Naive B cell (primary cell): ENCODE measurements around the gene AGAP1. TPM values are rescaled to one million over a fixed set of nuclear protein-coding genes. Genes with fewer than 3 reads are reported as not detected.

ENCODE experiments used
- ATAC-seq, 2 donors: fragments of 150-1000 bp; cut with Tn5 transposase; 2 replicates each; pipeline ENCODE4 v1.10.0; 2021; ENCODE audit warnings: low read depth in 2 of 2, mild to moderate bottlenecking in 2 of 2, moderate library complexity in 2 of 2
- DNase-seq: peaks from one replicate; pipeline ENCODE4 v3.0.0; 2022
- H3K27ac Mint-ChIP-seq, 6 donors: one replicate each; pipeline ENCODE4 v1.8.0; 2020 to 2022; ENCODE audit warnings: mild to moderate bottlenecking in 6 of 6, mixed read lengths in 6 of 6, moderate library complexity in 5 of 6, inconsistent platforms in 2 of 6
- H3K27me3 Mint-ChIP-seq, 3 donors: one replicate each; pipeline ENCODE4 v1.8.0; 2021 to 2022; ENCODE audit warnings: mixed read lengths in 3 of 3, mild to moderate bottlenecking in 1 of 3
- H3K36me3 Mint-ChIP-seq, 2 donors: one replicate each; pipeline ENCODE4 v1.8.0; 2020 to 2022; ENCODE audit warnings: mixed read lengths in 2 of 2, inconsistent platforms in 1 of 2, mild to moderate bottlenecking in 1 of 2
- H3K4me1 Mint-ChIP-seq, 3 donors: one replicate each; pipeline ENCODE4 v1.8.0; 2020 to 2022; ENCODE audit warnings: mixed read lengths in 3 of 3, inconsistent platforms in 1 of 3, mild to moderate bottlenecking in 1 of 3, moderate library complexity in 1 of 3
- H3K4me3 Mint-ChIP-seq, 8 donors: one replicate each; pipeline ENCODE4 v1.8.0; 2020 to 2022; ENCODE audit warnings: mild to moderate bottlenecking in 8 of 8, mixed read lengths in 8 of 8, moderate library complexity in 8 of 8, inconsistent platforms in 2 of 8
- H3K9me3 Mint-ChIP-seq, 7 donors: one replicate each; pipeline ENCODE4 v1.8.0; 2020 to 2022; ENCODE audit warnings: mixed read lengths in 7 of 7, mild to moderate bottlenecking in 5 of 7, inconsistent platforms in 2 of 7, moderate library complexity in 1 of 7
- polyA plus RNA-seq, 6 donors: library from polyadenylated mRNA; unstranded; fragments of 300-500 nt; fragmentation: Illumina TruSeq; gene quantifications; one replicate each; pipeline ENCODE4 v1.2.3, GENCODE V29; 2021; ENCODE audit warnings: low read depth in 6 of 6

Gene AGAP1
- polyA plus RNA-seq, 6 donors from 2014 or later, result not detected

DNA sequence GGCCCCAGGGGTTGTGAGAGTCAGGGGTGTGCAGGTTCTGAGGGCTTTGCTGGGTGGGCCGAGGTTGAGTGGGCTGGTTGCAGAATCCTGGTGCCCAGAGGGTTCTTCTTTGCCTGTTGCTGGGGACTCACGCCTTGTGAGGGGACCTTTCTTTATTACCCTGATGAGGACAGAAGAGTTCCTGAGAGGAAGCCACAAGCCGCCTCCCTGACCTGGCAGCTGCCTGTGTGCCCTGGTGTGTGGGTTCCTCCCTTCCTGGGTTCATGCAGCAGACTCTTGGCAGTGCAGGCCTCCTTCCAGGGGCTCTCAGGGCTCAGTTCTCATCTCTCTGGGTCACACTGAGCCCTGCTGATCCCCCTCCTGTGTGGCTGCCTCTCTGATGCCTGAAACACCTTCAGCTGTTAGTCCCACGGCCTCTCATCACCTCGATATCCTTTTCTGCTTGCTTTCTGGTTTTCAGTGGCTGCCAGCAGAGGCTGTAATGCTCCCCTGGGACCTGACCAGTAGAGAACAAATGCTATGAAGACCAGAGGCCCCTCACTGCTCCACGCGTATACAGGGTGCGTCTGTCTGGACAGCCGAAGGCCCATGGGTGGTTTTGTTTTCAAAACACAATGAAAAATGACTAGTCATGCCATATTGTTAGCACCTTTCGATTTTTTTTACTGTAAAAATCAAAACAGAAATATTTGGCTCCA is 191.3 kb downstream of the AGAP1 start:
- H3K27me3 Mint-ChIP-seq, result peaks cover 4 to 30% (median 12%) of the 10 kb centered on the region in 3 donors
- ATAC-seq (no peak), DNase-seq (no peak)
- H3K4me1 Mint-ChIP-seq, result no peaks in the 10 kb centered on the region
- no peaks in the 10 kb centered on the region for H3K9me3 Mint-ChIP-seq
- no peak overlapping the region for H3K27ac Mint-ChIP-seq
- no peak overlapping the region for H3K4me3 Mint-ChIP-seq
- no peaks in the 10 kb centered on the region for H3K36me3 Mint-ChIP-seq

DNA sequence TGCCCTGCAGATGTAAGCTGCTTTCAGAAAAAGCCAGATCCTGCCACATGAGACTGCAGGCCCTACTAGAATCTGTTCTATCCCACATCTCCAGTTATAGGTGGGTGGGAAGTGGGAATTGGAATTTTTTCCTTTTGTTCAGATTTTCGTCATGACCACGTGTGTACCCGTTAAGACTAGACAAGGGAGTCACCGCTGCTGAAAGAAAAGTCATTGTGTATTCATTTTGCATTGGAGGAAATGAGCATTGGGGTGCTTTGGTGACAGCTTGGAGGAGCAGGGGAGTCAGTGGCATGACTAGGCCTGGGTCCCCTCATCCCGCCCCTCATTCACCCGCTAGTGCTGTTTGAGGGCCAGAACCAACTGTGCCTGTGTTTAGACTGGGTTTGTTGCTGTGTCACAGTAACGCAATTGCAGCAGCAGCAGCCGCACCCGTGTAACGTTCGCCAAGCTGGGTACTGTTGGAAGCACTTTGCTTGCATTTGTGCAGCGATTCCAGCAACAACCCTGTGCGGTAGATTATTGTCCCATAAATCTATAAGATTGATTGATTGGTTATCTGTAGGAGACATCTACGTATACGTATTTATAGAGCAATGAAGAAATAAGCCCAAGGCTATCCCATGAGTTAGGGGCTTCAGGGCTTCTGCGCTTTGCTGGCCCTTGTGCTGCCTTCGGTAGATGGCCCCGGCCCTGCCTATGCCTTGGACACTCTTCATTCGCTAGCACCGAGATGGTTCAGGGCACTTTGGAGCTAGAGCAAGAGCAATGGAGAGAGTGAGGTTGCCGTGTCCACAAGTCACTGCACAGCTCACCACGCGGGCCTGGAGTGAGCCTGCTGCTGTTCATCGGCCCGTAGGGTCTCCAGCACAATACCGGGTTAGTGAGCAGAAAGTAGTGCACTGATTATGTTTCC is 194.9 kb downstream of the AGAP1 start:
- Mint-ChIP-seq H3K27me3 (peaks cover 7 to 20% (median 19%) of the 10 kb centered on the region in 3 donors), H3K4me3 (peak overlapping the region in 1 of 8 donors; percentile 70), H3K36me3 (no peaks in the 10 kb centered on the region), H3K27ac (no peak overlapping the region), H3K9me3 (no peaks in the 10 kb centered on the region), H3K4me1 (no peaks in the 10 kb centered on the region)
- ATAC-seq, result no peak
- no peak for DNase-seq

DNA sequence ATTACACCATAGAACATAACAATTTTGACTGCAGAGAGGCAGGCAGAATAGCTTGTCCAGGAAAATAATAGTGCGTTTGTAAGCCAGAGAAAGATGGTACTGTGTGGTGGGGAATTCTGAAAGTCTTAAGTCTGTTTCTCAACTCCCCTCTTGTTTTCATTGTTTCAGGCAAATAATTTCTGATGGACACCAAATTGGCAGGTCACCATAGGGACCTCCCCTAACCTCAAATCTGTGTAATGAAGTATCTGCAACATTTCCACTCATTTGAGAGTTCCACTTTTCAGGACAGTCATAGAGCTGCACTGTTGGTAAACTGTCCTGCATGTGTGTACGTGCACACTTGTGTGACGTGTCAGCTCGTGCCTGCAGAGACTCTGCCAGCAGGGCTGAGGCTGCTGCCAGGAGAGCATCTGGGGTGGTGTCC is 195.6 kb downstream of the AGAP1 start:
- H3K4me3 Mint-ChIP-seq, result no peak overlapping the region

DNA sequence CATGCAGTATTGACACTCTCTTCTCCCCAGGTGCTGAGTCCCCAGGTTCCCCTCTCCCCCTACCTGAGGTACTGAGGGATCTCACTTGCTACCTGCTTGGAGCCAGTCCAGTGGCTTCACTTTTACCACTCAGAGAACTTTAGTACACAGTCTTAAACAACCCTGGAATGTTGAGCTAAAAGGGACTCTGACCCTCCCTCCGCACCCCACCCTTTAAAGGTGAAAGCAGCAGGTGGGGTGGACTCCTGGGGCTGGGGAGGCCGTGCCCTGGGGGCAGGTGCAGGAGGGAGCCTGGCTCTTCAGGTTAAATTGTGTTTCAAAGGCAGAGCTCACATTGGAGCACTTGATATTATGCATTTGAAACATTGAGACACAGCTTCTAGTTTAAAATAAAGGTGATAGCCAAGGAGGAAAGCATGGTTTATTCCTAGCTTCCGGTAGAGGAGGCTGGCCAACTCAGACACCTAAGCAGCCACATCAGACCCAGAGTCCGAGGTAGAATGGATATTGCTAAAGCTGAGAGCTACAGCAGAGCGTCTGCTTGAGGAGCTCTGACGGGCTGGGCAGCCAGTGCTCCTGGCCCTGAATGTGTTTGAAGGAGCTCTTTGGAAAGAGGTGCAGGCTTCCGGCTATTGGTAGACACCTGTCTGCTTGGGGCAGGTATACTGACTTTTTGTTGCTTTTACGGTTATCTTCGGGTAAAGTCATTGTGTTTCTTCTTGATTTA is 196.4 kb downstream of the AGAP1 start:
- H3K36me3 Mint-ChIP-seq, result no peaks in the 10 kb centered on the region
- no peak overlapping the region for H3K4me3 Mint-ChIP-seq
- H3K4me1 Mint-ChIP-seq, result no peaks in the 10 kb centered on the region
- H3K9me3 Mint-ChIP-seq, result no peaks in the 10 kb centered on the region
- no peak for ATAC-seq
- no peak for DNase-seq
- H3K27me3 Mint-ChIP-seq, result peaks cover 7 to 14% (median 14%) of the 10 kb centered on the region in 3 donors
- H3K27ac Mint-ChIP-seq, result no peak overlapping the region

More for the DNA sequence above, 195.6 kb downstream of the AGAP1 start:
- peaks cover 7 to 20% (median 19%) of the 10 kb centered on the region in 3 donors for H3K27me3 Mint-ChIP-seq
- no peaks in the 10 kb centered on the region for H3K4me1 Mint-ChIP-seq
- H3K9me3 Mint-ChIP-seq, result no peaks in the 10 kb centered on the region
- DNase-seq (no peak), ATAC-seq (no peak)
- H3K36me3 Mint-ChIP-seq, result no peaks in the 10 kb centered on the region
- H3K27ac Mint-ChIP-seq, result no peak overlapping the region

DNA sequence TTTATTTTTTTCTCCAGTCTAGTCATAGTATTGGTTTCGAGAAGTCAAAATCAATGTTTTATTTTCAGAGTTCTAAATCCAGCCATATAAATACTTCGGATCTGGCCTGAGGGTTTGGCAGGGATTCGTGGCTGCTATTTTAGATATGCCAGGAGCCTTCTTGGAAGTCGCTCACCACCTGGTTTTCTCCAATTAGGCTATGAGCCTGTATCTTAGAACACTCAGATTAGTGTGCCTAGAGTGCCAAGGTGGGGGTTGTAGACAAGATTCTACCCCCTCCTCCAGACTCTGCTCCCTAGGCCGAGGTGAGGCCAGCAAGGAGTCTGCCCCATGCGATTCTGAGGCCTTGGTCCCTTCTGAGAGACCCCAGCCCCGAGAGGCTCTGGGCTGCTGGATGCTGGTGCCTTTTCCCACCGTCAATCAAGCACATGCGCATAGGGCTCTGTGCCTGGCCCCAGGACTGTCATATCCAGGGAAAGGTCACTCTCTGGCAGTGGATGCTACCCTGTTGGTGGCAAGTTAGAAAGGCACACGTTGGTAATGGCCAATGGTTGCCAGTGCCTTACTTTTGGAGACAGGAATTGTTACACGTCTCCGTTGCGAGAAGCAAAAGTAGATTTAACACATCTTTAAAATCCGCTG is 197.1 kb downstream of the AGAP1 start:
- Mint-ChIP-seq H3K4me1 (no peaks in the 10 kb centered on the region), H3K36me3 (no peaks in the 10 kb centered on the region), H3K27me3 (peaks cover 7 to 14% (median 14%) of the 10 kb centered on the region in 3 donors), H3K9me3 (no peaks in the 10 kb centered on the region), H3K4me3 (no peak overlapping the region), H3K27ac (no peak overlapping the region)
- DNase-seq (no peak), ATAC-seq (no peak)

DNA sequence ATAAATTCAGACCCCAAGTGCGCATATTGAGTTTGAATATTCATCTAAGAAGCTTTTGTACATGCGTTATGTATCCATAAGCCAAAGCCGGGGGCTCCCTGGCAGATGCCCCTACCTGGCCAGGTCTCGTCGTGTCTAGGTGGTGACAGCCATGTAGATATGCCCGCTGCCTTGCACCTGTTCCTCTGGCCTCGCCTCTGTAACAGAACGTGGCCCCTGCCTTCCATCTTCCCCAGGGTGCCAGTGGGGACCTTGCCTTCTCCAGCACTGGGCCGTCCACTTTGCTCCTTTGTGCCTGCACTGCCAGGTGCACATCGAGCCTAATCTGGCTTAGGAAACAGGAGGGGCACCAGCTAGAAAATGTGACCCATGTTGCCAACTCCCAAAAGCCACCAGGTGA is 198.2 kb downstream of the AGAP1 start:
- ATAC-seq (no peak), DNase-seq (no peak)
- Mint-ChIP-seq H3K4me1 (no peaks in the 10 kb centered on the region), H3K27ac (no peak overlapping the region), H3K27me3 (peaks cover 4 to 14% (median 11%) of the 10 kb centered on the region in 3 donors), H3K9me3 (no peaks in the 10 kb centered on the region), H3K36me3 (no peaks in the 10 kb centered on the region), H3K4me3 (no peak overlapping the region)

DNA sequence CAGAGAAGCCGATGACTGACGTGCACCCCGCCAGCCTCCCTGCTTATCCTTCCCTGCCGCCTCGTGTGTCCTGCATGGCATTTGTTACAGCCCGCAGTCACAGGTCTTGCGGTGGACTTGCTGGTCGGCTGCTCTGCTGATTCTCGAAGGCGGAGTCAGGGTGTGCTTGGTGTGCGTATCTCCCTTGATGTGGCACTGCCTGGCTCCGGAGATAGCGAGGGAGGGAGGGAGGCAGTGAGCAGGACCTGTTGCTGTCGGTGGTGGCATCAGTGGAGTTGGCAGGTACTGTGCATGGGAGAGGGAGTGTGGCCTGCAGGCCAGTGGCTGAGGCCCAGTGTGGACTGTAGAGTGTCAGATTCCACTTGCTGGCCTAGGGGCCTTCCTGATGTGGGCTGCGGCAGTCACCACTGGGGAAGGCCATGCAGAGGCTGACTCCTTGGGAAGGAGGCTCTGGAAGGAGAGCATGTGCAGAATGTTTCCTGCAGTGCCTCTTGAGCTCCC is 198.9 kb downstream of the AGAP1 start:
- Mint-ChIP-seq H3K4me3 (no peak overlapping the region), H3K4me1 (no peaks in the 10 kb centered on the region), H3K36me3 (no peaks in the 10 kb centered on the region), H3K27me3 (peaks cover 4 to 14% (median 11%) of the 10 kb centered on the region in 3 donors), H3K9me3 (no peaks in the 10 kb centered on the region), H3K27ac (no peak overlapping the region)
- ATAC-seq (no peak), DNase-seq (no peak)

DNA sequence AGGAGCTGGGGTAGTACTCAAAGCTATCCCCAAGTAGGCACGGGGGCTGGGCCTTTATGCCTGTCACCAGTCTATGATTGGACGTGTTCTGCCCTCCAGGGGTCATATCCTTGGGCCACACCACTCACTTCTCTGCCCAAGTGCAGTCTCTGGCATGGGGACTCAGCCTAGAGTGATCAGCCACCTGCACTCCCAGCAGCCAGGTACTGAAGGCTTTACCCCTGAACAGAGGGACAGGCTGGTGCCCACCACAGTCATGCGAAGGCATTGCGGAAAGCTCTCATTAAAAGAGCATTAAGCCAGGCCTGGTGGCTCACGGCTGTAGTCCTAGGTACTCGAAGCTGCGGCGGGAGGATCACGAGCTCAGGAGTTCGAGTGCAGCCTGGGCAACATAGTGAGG is 199.4 kb downstream of the AGAP1 start:
- Mint-ChIP-seq H3K36me3 (no peaks in the 10 kb centered on the region), H3K4me1 (no peaks in the 10 kb centered on the region), H3K9me3 (no peaks in the 10 kb centered on the region), H3K27ac (no peak overlapping the region), H3K4me3 (no peak overlapping the region), H3K27me3 (peaks cover 4 to 14% (median 7%) of the 10 kb centered on the region in 3 donors)
- no peak for ATAC-seq
- no peak for DNase-seq

DNA sequence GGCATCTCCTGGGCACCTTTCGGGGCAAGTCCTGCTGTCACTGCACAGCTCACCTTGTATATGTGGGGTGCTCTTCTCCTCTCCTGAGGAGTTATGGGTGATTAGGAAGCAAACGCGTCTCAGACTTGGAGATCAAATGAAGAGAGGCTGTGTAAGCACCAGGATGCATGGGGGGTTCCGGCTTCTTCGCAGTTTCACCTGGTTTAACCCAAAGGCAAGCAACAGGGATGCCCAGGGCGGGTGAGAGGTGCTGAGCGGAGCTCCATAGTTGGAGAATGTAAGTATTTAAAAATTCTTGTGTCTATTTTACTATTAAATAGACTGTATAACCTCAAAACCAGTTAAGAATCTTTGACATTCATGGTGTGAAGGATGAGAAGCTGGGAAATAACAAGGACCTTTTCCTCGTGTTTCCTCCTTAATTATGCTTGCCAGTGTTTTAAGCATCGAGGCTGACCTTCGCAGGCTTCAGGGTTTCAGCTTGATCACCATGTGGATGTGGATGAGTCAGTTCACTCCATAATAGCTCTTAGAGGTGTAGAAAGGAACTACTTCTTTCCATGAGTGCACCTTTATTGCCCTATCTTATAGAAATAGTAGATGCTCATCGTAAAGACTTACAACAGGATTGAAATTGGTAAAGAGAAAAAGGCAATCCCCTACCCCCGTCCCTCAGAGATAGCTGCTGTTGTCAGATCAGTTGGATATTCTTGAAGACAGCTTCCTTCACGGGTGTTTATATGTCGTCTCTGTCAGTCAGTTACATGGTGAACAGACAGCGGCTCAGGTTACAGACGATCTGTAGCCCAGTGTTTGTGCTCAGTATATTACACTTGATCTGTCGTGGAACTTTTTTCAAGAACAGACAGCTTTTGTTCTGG is 201.1 kb downstream of the AGAP1 start:
- ATAC-seq, result no peak
- Mint-ChIP-seq H3K9me3 (no peaks in the 10 kb centered on the region), H3K27ac (no peak overlapping the region), H3K4me1 (no peaks in the 10 kb centered on the region), H3K27me3 (peaks cover 4 to 18% (median 6%) of the 10 kb centered on the region in 3 donors), H3K4me3 (no peak overlapping the region), H3K36me3 (no peaks in the 10 kb centered on the region)
- DNase-seq, result no peak

DNA sequence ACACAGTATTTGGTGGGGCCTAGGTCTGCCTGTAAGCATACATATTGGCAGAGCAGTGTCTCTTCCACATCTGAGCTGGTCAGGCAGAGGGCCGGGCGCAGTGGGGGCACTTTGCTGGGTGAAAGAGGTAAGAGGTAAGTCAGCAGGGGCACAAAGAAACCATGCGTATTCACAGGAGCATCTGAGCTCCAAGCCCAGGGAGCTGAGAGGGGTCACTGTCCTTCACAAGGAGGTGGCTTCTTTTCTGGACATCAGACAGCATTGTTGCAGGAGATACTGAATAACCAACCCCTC is 201.7 kb downstream of the AGAP1 start:
- Mint-ChIP-seq H3K4me3 (no peak overlapping the region), H3K9me3 (no peaks in the 10 kb centered on the region), H3K4me1 (no peaks in the 10 kb centered on the region), H3K36me3 (no peaks in the 10 kb centered on the region), H3K27me3 (peaks cover 4 to 19% (median 6%) of the 10 kb centered on the region in 3 donors), H3K27ac (no peak overlapping the region)
- DNase-seq (no peak), ATAC-seq (no peak)

DNA sequence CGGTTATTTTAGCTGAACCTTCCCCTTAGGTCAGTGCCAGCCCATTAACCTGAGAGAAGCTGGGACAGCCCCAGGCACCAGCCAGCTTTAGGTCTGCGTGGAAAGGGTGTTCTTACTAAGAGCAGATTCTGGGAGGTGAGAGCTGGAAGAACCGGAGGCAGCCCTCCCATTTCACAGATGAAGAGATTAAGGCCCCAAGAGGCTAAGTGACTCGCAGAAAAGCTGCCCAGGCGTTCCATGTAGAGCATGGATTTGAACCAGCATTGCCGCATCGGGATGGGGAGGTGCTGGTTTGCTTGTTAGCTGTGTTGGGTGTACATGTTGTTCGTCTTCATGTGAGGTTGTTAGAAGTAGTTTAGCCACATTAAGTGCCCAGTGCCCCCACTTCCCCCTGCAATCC is 203.2 kb downstream of the AGAP1 start:
- Mint-ChIP-seq H3K27ac (no peak overlapping the region), H3K36me3 (no peaks in the 10 kb centered on the region)

DNA sequence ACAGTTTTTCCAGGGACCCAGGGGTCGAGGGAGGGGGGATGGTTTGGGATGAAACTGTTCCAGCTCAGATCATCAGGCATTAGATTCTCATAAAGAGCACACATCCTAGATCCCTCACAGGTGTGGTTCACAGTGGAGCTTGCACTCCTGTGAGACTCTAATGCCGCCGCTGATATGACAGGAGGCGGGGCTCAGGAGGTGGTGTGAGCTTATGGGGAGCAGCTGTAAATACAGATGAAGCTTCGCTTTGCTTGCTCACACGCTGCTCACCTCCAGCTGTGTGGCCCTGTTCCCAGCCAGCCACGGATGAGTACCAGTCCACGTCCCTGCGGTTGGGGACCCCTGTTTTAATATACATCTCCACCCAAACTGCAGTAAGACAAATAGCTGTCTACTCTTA is 204.2 kb downstream of the AGAP1 start:
- H3K9me3 Mint-ChIP-seq, result no peaks in the 10 kb centered on the region
- H3K4me3 Mint-ChIP-seq, result no peak overlapping the region
- H3K27me3 Mint-ChIP-seq, result peaks cover 4 to 19% (median 6%) of the 10 kb centered on the region in 3 donors

More for the DNA sequence above, 203.2 kb downstream of the AGAP1 start:
- Mint-ChIP-seq H3K4me3 (no peak overlapping the region), H3K27me3 (peaks cover 0 to 19% (median 6%) of the 10 kb centered on the region in 3 donors), H3K4me1 (no peaks in the 10 kb centered on the region), H3K9me3 (no peaks in the 10 kb centered on the region)
- ATAC-seq (no peak), DNase-seq (no peak)

More for the DNA sequence above, 204.2 kb downstream of the AGAP1 start:
- peak overlapping the region in 1 of 6 donors; percentile 49 for H3K27ac Mint-ChIP-seq
- H3K4me1 Mint-ChIP-seq, result no peaks in the 10 kb centered on the region
- ATAC-seq, result no peak
- no peaks in the 10 kb centered on the region for H3K36me3 Mint-ChIP-seq
- DNase-seq, result no peak
